ENCODE data around the gene CNNM4.

GRCh38 chr2:96813656-96814055, 53.0 kb downstream of the CNNM4 start:
- TF ChIP-seq EZH2 (IDR thresholded peaks at IDR 0.05; ENCODE audit: borderline replicate concordance, low read length), result no peak
- no peak for TF ChIP-seq CTCF (conservative IDR thresholded peaks at IDR 0.05 in 1 of 2, IDR thresholded peaks at IDR 0.05 in 1 of 2; ENCODE audit: extremely low read depth in 1 of 2, insufficient read depth in 1 of 2, low read depth in 1 of 2, low read length in 2 of 2)

All from mammary epithelial cell (primary cell).